Measurements from ENCODE around the gene FAM171A1.
"Not testable (repeated sequence)": the region's sequence is repeated elsewhere in the genome, so short reads cannot be mapped to it uniquely, and the experiment has no call there.

FAM171A1 gene

DNA sequence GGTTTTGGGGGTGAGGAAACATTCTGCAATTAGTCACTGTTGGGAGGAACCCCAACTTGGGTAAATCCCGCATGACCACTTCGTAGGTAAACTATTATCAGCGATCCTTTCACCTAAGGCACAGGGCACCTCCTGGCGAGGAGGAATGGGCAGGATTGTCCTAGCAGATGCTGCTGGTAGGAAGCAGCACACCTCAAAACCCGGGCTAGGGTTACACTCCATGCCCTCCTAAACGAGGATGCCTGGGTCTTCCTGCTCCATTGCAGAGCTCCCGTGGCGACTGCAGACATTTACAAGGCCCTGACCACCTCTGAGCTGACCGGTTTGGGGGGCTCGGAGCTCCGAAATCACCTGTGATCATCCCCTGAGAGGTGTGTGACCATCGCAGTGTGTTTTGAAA, 92.3 kb downstream of the FAM171A1 start:
- DNase-seq = no peak

GRCh38 chr10:15276039-15276438, 95.0 kb downstream of the FAM171A1 start:
- not testable (repeated sequence) for DNase-seq

DNA sequence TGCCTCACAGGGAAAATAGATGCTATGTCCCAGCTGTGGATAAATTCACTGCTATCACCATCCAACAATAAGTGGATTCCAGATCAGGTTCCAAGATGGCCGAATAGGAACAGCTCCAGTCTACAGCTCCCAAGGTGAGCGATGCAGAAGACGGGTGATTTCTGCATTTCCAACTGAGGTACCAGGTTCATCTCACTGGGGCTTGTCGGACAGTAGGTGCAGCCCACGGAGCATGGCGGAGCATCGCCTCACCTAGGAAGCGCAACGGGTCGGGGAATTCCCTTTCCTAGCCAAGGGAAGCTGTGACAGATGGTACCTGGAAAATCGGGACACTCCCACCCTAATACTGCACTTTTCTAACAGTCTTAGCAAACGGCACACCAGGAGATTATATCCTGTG, 101.3 kb downstream of the FAM171A1 start:
- DNase-seq = not testable (repeated sequence)

- no peak for DNase-seq
Measured at GRCh38 chr10:15267496-15267895, 103.6 kb downstream of the FAM171A1 start.

- no peak for DNase-seq
Measured at GRCh38 chr10:15266117-15266516, 105.0 kb downstream of the FAM171A1 start.

DNA sequence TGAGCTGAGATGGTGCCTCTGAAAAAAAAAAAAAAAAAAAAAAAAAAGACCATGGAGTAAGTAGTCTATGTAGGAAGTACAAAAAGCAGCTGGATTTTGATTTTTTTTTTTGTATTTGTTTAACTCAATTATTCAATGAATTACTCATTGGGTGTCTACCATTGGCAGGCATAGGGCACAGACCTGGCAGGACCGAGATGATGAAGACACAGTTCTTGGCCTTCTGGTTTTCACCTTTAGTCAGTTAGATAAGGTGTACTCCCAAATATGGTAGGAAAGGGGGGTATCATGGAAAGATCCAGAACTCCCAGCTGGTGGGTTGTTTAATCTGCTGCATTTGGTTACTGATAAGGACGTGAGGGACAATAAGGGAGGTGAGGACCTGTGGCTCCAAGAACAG, 105.5 kb downstream of the FAM171A1 start:
- no peak for DNase-seq

GRCh38 chr10:15265056-15265455, 106.0 kb downstream of the FAM171A1 start:
- DNase-seq = no peak

DNA sequence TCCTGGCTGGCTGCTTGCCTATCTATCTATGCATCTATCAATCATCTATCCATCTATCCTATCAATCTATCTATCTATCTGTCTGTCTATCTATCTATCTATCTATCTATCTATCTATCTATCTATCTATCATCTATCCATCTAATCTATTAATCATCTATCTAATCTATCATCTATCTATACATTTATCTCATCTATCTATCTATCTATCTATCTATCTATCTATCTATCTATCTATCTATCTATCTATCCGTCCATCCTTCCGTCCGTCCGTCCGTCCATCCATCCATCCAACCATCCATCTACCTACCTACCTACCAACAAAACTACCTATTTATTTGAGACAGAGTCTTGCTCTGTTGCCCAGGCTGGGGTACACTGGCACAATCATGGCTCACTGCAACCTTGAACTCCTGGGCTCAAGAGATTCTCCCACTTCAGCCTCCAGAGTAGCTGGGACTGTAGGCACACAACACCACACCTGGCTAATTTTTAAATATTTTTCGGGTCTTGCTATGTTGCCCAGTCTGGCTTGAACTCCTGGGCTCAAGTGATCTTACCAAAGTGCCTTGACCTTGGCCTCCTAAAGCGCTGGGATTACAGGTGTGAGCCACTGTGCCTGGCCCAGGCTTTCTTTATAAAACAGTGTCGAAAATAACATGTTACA, 107.3 kb downstream of the FAM171A1 start:
- no peak for DNase-seq

DNA sequence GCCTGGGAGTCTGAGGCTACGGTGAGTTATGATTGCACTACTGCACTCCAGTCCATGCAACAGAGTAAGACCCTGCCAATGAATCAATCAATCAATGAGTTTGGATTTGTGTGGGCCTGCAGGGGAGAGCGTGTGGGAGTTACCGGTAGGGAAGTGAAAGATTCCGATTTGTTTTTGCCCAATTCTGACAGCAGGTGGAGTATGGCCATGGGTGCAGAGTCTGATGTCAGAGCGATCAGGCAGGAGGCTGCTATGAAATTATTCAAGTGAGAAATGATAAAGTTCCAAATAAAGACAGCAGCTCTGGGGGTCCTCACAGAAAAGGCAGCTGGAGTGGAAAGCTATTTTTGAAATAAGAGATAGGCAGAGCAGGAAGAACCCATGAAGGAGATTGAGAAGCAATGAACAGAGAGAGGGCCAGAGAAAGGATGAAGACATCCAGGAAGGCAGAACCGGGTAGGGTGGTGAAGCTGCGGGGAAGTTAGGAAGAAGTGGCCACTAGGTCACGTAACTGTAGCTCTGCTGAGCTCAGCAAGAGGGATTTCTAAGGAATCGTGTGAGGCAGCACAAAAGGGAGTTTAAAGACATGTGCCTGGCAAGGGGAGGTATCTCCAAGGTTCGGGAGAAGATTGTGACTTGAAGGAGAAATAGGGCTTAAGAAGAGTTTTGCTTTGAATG, 108.9 kb downstream of the FAM171A1 start:
- no peak for DNase-seq

DNA sequence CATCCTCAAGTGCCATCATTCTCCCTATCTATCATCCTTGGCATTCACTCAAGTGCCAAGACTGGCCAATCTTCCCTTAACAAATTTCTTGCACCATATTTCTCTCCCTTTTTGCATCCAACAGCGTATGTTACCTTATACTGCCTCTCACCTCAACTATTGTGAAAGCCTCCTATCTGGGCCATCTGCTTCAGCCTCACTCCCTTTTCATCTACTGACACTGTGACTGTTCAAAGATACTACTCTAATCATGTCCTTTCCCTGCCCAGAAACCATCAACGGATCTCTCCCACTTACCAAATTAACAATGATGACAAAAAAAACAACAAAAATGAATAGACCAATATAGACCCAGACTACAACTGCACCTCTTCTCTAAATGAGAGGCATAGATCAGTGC, 112.0 kb downstream of the FAM171A1 start:
- DNase-seq = no peak

DNA sequence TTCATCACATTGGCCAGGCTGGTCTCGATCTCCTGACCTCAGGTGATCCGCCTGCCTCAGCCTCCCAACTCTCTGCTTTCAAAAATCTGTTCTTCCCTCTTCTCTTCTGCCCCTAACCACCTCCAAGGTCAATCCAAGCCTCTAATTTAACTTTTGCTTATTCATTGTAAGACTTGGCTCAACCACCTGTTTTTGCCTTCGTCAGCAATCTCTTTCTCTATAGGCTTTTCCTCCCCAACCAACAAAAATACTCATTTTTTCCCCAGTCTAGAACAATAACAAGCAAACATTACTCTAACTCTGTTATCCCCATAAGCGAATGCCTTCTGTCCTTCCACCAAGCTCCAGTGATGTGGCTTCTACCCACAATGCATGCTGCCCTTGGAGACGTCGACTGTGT, 112.8 kb downstream of the FAM171A1 start:
- DNase-seq = no peak

- no peak for DNase-seq
Measured at GRCh38 chr10:15255961-15256360, 115.1 kb downstream of the FAM171A1 start.

DNA sequence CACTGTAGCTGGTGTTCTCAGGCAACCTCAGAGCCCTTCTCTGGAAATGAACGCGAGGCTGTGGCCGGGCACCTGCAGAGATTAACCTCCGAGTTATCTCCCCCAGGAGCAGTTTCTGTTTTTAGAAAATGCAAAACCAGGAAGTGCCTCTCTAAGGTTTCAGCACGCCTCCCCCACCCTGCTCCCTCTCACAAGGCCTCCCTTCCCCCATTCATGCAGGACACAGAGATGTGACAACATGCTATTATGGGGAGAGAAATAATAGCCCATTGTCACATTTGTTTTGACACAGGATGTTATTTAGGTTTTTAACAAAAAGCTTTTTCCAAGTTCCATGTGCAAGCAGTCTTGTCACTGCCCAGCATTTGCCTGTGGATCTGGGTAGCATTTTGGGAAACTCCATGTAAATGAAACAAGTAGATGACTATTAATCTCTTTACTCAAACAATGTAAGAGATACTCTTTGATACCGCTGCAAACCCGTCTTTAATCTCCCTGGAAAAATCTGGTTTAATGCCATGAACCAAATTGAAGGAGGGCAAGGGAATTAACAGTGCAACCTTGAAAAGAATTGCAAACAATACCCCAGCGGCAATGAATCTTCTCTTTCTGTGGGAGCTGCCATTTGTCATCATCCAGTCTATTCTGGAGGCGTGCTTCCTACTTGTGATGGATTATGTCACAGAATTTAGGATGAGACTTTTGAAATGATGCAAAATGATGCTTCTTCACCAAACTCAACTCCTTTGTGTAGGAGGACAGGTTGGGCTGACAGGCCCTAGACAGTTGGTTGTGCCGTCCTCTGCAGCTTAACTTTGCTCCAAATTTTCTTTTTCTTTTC, 116.1 kb downstream of the FAM171A1 start:
- no peak for DNase-seq

DNA sequence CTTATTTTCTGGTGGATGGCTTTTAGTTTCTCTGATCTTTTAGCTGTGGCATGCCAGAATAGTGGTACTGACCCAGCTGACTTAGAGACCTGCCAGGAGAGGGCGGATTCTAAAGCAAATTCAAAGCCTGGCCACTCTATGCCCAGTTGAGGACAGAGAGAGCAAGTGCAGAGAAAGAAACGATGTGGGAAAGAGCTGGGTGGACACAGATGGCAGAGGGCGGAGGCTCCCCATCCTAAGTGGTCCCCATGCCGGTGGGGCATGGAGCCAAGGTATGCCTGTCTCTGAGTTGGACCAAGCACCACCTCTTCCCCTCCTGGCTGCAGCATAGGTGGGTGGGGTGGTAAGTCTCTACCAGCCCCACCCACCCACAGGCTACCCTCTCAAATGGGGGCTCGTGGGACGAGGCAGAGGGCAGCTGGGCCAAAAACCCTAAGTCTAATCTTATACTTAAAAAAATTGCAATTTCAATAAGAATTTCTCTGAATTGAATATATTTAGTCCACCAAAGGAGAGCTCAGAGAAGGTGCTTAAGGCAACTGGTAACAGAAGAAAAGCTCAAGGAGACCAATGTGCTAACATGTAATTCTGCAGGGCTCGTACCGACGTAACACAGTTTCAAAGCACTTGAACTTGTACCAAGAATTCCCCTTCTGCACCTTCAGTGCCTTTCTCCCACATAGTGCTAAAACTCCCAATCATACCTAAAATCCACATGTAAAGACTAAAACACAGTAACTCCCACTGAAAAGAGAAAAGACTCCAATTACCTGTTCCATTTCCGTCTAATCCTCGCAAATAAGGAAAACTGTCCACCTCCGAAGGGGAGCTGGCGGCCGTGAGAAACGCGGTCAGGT, 116.9 kb downstream of the FAM171A1 start:
- DNase-seq = no peak

DNA sequence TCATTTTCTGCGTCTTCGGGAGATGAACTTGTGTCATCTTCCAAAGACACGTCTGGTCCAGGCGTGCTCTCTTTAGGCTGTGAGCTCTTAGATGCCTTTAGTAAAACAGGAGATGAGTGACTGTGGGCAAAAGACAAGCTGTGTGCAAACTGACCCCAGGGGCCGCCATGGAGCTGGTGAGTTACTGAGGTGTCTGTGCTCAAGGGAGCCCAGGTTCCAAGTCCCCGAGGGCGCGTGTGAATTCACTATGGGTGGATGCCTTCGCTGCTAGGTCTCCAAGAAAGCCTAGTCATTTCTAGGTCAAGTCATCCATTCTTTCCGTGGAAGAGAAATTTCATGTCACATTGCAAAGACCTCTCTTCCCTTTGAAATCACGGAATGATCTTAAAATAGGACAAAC, 118.7 kb downstream of the FAM171A1 start:
- DNase-seq = no peak

GRCh38 chr10:15251791-15252380, 119.2 kb downstream of the FAM171A1 start:
- no peak for DNase-seq

- no peak for DNase-seq
Measured at GRCh38 chr10:15245530-15245929, 125.6 kb downstream of the FAM171A1 start.

- no peak for DNase-seq
Measured at GRCh38 chr10:15244635-15245197, 126.4 kb downstream of the FAM171A1 start.

DNA sequence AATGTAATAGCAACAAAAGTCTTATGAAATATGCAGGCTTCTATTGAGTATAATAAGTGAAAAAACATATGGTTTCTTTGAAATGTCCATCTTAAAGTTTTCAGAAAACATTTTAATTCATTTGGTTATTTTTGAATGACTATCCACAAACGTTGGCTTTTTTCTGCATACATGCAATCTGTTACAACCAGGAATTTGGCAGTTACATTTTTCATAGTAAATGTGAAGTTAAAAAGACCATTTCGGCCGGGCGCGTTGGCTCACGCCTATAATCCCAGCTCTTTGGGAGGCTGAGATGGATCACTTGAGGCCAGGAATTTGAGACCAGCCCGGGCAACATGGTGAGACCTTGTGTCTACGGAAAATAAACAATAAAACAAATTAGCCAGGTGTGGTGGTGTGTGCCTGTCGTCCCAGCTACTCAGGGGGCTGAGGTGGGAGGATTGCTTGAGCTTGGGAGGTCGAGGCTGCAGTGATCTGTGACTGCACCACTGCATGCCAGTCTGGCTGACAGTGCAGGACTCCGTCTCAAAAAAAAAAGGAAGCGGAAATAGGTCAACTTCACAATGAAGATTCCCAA, 128.7 kb downstream of the FAM171A1 start:
- DNase-seq = no peak

DNA sequence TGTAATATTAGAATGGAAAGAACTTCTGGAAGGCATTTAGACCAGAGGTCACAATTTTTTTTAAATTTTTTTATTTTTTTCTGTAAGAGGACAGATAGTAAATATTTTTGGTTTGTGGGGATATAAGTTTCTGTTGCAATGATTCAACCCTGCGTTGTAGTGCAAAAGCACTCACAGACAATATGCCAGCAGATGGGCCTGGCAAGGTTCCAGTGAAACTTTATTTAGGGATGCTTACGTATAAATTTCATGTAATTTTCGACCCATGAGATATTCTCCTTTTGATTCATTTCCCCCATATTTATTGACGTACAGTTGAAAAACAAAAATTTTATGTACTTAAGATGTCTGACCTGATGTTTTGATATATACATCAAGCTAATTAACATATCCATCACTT, 129.8 kb downstream of the FAM171A1 start:
- DNase-seq = no peak

DNA sequence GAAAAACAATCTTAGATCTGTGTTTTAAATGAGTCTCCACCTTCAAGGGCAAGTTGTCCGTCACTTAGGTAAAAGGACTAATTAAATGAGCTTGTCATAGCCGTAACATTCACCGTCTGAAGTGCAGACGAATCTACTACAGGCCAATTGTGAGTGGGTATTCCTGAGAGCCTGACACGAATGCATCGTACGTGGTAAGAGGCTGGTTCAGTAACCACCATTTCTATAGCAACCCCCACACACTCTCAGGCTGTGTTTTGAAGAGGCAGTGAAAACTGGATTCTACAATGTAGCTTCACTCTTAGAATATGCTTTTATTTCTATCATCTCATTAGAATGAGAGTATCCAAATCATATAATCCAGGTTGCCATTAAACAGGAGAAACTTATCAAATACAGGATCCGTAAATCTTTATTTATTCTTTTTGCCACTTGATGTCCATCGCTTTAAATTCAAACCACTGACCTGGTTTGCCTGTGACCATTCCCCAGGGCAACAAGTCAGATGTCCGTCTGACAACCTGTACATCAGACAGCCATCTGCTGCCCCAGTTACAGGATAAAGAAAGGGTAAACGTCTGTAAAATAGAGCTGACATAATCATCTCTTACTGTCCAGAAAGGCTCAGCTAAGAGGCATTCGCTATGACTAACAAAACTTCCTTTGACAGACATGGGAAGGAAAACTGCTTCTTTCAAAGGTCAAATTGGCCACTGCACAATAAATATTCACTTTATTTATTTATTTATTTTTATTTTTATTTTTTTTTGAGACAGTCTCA, 132.3 kb downstream of the FAM171A1 start:
- DNase-seq = no peak
